Panc1 (cell line): Measurements from ENCODE around the gene MAML1. TPM values are rescaled to one million over a fixed set of nuclear protein-coding genes. Genes with fewer than 3 reads are reported as not detected.
A peak's percentile ranks its signal among the peaks of the same experiment; 100 is the strongest.
"Not testable (repeated sequence)": the region's sequence is repeated elsewhere in the genome, so short reads cannot be mapped to it uniquely, and the experiment has no call there.

Experiments used
- ATAC-seq: fragments of 200-7000 bp; cut with Tn5 transposase; 2 replicates; pipeline ENCODE4 v1.9.1; 2020; ENCODE audit warnings: mild to moderate bottlenecking, moderate library complexity
- BruUV-seq: library from RNA; stranded (reverse); fragments of 400-500 nt; replicated peaks from 2 replicates; lab custom pipeline; 2021; lab: Mats Ljungman, UMichigan
- CTCF ChIA-PET: fragments of 300-600 bp; sonication (Branson Sonifier 250); formaldehyde crosslinking; loops from one replicate; lab custom pipeline; 2022; ENCODE audit warnings: antibody characterized with exemption; lab: Charles Lee
- POLR2A ChIA-PET: fragments of 300-600 bp; sonication (Branson Sonifier 250); formaldehyde crosslinking; loops from one replicate; lab custom pipeline; 2022; ENCODE audit warnings: antibody characterized with exemption; lab: Charles Lee
- DNase-seq: peaks from one replicate; pipeline ENCODE4 v3.0.0-alpha.2; 2010; ENCODE audit warnings: low read depth, low spot score
- H3K27ac ChIP-seq: 2 replicates; pipeline ENCODE4 v1.5.1; 2011; ENCODE audit warnings: mild to moderate bottlenecking, low read length, inconsistent platforms
- H3K27me3 ChIP-seq: fragments of 200-500 bp; sonication (Bioruptor generic); 2 replicates; pipeline ENCODE4 v1.6.0; 2014; ENCODE audit warnings: low read length, inconsistent platforms; ENCODE audit not compliant: control insufficient read depth, insufficient read depth
- H3K36me3 ChIP-seq: fragments of 200-500 bp; sonication (Bioruptor generic); 2 replicates; pipeline ENCODE4 v1.5.1; 2014; ENCODE audit warnings: inconsistent platforms, mild to moderate bottlenecking, low read length, moderate library complexity; ENCODE audit not compliant: control insufficient read depth, insufficient read depth
- H3K4me1 ChIP-seq: 2 replicates; pipeline ENCODE4 v1.5.1; 2011; ENCODE audit warnings: inconsistent platforms, mild to moderate bottlenecking, low read length, moderate library complexity; ENCODE audit not compliant: control insufficient read depth, insufficient read depth
- H3K4me3 ChIP-seq, 2 experiments: 2 replicates each; pipeline ENCODE4 v1.5.1; 2011 to 2012; ENCODE audit warnings: low read depth in 2 of 2, low read length in 2 of 2, mild to moderate bottlenecking in 2 of 2, inconsistent platforms in 1 of 2, moderate library complexity in 1 of 2
- H3K9me3 ChIP-seq: fragments of 200-500 bp; sonication (Bioruptor generic); 2 replicates; pipeline ENCODE4 v1.5.1; 2014; ENCODE audit warnings: low read depth, mild to moderate bottlenecking, inconsistent platforms, low read length, moderate library complexity; ENCODE audit not compliant: control insufficient read depth, insufficient read depth
- CTCF ChIP-seq: fragments of 450-650 bp; IDR thresholded peaks from 2 replicates; pipeline ENCODE4 v1.5.1; 2017; ENCODE audit warnings: mild to moderate bottlenecking
- POLR2AphosphoS5 ChIP-seq: IDR thresholded peaks from 2 replicates; pipeline ENCODE4 v1.6.1; 2012; ENCODE audit warnings: mild to moderate bottlenecking, low read depth, low read length, moderate library complexity
- REST ChIP-seq, 2 experiments: IDR thresholded peaks; 2 replicates each; pipeline ENCODE4 v1.6.1; 2011 to 2012; ENCODE audit warnings: low read depth in 2 of 2, control low read depth in 1 of 2, low read length in 1 of 2, mild to moderate bottlenecking in 1 of 2, moderate library complexity in 1 of 2; ENCODE audit not compliant: insufficient read depth in 1 of 2
- SIN3A ChIP-seq: IDR thresholded peaks from 2 replicates; pipeline ENCODE4 v1.6.1; 2012; ENCODE audit warnings: low read depth, mild to moderate bottlenecking, low read length, moderate library complexity, borderline replicate concordance; ENCODE audit not compliant: insufficient read depth
- TCF7L2 ChIP-seq: IDR thresholded peaks from 2 replicates; pipeline ENCODE4 v1.6.1; 2011; ENCODE audit warnings: mild to moderate bottlenecking, low read depth, low read length, inconsistent platforms
- in situ Hi-C: cut with HindIII; loops from 2 replicates; pipeline ENCODE4 v1.10.0; 2016; ENCODE audit warnings: low sequenced_read_pairs, low pct_unique_long_range_greater_than_20kb
- intact Hi-C: fragments of 100-400 bp; cut with micrococcal nuclease; formaldehyde crosslinking; loops from one replicate; pipeline ENCODE4 v1.10.0; 2022; ENCODE audit not compliant: unreplicated experiment
- total RNA-seq: library from RNA; stranded (reverse); gene quantifications from one replicate; pipeline ENCODE4 v1.2.1, GENCODE V29; 2021; ENCODE audit not compliant: unreplicated experiment

The MAML1 gene
- total RNA-seq, 1 experiment from 2014 or later: 31.3 TPM

DNA sequence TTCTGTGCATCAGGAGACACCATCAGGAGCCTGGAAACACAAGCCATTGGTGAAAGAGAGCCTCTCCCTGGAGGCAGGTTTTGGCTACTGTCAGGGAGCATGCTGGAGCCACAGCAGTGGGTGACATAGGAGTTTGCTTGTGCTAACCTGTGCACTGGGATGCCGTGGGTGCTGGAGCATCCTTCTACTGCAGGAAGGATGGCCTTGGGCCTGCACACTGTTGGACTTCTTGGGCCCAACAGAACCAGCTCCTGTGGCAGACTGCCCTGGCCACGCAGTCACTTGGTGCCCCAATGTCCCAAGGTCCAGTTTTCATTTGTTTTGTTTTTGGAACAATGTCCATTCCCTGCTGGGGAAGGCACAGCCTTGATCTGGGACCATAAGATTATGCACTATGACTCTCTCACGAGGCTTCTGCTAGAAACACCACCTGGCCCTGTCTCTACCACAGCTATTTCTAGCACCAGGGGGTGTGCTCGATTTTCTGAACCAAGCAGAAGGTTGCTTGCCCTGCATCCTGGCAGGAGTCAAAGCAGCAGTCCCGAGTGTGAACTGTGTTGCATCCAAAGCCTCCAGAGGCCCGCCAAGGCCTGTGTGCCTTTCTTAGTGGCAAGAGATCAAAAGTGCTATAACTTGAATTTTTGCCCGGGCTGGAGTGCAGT, 55.7 kb downstream of the MAML1 start:
- H3K27ac ChIP-seq: no peak overlapping the region
- H3K9me3 ChIP-seq: no peaks in the 10 kb centered on the region
- no peaks in the 10 kb centered on the region for H3K27me3 ChIP-seq
- peak; percentile 22 for ATAC-seq
- CTCF ChIA-PET: no interaction called here
- POLR2A ChIA-PET: no interaction called here
- BruUV-seq: no TSS peak
- H3K36me3 ChIP-seq: no peaks in the 10 kb centered on the region
- intact Hi-C loops: no loop called here
- in situ Hi-C loops: no loop called here
- no peak for TF ChIP-seq CTCF
- TF ChIP-seq SIN3A: no peak
- TF ChIP-seq TCF7L2: no peak
- TF ChIP-seq POLR2AphosphoS5: no peak
- no peak for TF ChIP-seq REST (IDR thresholded peaks at IDR 0.05; ENCODE audit: insufficient read depth in 1 of 2, low read depth in 2 of 2, low read length in 1 of 2)
- H3K4me3 ChIP-seq: no peak overlapping the region
- no peaks in the 10 kb centered on the region for H3K4me1 ChIP-seq
- DNase-seq: no peak

DNA sequence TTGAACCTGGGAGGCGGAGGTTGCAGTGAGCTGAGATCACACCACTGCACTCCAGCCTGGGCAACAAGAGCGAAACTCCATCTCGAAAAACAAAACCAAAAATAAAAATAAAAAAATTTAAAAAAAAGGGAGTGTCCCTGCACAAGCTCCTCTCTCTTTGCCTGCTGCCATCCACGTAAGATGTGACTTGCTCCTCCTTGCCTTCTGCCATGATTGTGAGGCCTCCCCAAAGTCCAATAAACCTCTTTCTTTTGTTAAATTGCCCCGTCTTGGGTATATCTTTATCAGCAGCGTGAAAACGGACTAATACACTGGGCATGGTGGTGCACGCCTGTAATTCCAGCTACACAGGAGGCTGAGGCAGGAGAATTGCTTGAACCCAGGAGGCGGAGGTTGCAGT, 56.7 kb downstream of the MAML1 start:
- H3K9me3 ChIP-seq, H3K4me3 ChIP-seq, H3K27ac ChIP-seq, CTCF ChIA-PET, ATAC-seq, H3K27me3 ChIP-seq, in situ Hi-C loops, H3K36me3 ChIP-seq, DNase-seq, BruUV-seq, intact Hi-C loops, H3K4me1 ChIP-seq: not testable (repeated sequence)
- POLR2A ChIA-PET: interaction anchor here (0.6 kb wide), 1 partner anchor 31 kb away, joined by 7 read pairs; the partner anchor contains the start of gene SQSTM1

GRCh38 chr5:179791881-179792611, 59.4 kb downstream of the MAML1 start:
- Histone ChIP-seq H3K27ac (no peak overlapping the region), H3K36me3 (no peaks in the 10 kb centered on the region), H3K9me3 (no peaks in the 10 kb centered on the region), H3K27me3 (no peaks in the 10 kb centered on the region), H3K4me1 (peaks cover 9% of the 10 kb centered on the region), H3K4me3 (no peak overlapping the region)
- ChIA-PET POLR2A (interaction anchor here (0.5 kb wide), 1 partner anchor 19 kb away, joined by 5 read pairs; no protein-coding TSS in a partner anchor), CTCF (interaction anchor here (0.6 kb wide), 1 partner anchor 30 kb away, joined by 5 read pairs; no protein-coding TSS in a partner anchor)
- intact Hi-C loops: no loop called here
- no TSS peak for BruUV-seq
- no peak for TF ChIP-seq POLR2AphosphoS5
- no peak for TF ChIP-seq REST (IDR thresholded peaks at IDR 0.05; ENCODE audit: insufficient read depth in 1 of 2, low read depth in 2 of 2, low read length in 1 of 2)
- TF ChIP-seq SIN3A: no peak
- TF ChIP-seq TCF7L2: no peak
- TF ChIP-seq CTCF: no peak
- in situ Hi-C loops: no loop called here
- DNase-seq (no peak), ATAC-seq (no peak)
